ENCODE results near the gene SLC13A1.

- TF ChIP-seq, protein P1, sequence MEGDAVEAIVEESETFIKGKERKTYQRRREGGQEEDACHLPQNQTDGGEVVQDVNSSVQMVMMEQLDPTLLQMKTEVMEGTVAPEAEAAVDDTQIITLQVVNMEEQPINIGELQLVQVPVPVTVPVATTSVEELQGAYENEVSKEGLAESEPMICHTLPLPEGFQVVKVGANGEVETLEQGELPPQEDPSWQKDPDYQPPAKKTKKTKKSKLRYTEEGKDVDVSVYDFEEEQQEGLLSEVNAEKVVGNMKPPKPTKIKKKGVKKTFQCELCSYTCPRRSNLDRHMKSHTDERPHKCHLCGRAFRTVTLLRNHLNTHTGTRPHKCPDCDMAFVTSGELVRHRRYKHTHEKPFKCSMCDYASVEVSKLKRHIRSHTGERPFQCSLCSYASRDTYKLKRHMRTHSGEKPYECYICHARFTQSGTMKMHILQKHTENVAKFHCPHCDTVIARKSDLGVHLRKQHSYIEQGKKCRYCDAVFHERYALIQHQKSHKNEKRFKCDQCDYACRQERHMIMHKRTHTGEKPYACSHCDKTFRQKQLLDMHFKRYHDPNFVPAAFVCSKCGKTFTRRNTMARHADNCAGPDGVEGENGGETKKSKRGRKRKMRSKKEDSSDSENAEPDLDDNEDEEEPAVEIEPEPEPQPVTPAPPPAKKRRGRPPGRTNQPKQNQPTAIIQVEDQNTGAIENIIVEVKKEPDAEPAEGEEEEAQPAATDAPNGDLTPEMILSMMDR (IDR thresholded peaks at IDR 0.05) = no peak
- no peak for TF ChIP-seq EP300 (IDR thresholded peaks at IDR 0.05)
Measured at GRCh38 chr7:123210986-123211385, 11.2 kb upstream of the SLC13A1 start.

Data from tibial nerve (tissue), 4 donors.